CD4-positive, alpha-beta T cell treated with Interleukin-6 at 100 ng/mL for 8 hours (primary cell): ENCODE results near the gene CANT1.

Experiments used
- DNase-seq: peaks from one replicate; pipeline ENCODE4 v3.0.0-alpha.2; 2020; ENCODE audit warnings: mixed read lengths, low spot score

Gene CANT1

DNA sequence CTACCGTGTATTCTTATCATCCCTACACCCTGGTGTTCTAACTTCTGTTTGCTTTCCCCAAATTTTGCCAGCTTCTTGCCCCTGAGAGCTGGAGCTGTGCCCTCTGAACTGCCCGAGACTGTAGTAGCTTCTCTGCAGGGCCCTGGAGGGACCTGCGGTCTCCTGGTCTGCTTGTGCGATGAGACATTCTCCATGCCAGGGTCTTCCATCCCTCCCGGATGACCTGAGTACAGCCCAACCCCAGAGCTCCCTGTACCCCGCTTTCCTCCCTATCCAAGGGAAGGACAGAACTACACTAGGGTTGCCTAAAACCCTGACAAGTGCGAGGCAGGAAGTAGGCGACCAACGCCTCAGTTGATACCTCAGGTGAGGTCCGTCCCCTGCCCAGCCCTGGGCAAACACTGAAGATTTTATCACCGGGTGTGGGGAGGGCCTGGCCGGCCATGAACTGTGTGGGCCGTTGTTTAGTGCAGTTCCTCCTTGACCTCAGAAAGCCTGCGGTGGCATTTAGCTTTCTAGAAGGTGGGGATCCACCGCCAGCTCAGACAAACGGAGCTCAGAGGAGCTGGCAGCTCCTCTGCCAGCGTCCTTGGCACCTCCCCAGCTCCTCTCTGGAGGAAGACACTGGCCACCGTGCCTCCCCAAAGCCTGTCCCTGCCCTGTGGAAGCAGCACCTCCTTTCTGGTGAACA is 13.7 kb downstream of the CANT1 start:
- no peak for DNase-seq

DNA sequence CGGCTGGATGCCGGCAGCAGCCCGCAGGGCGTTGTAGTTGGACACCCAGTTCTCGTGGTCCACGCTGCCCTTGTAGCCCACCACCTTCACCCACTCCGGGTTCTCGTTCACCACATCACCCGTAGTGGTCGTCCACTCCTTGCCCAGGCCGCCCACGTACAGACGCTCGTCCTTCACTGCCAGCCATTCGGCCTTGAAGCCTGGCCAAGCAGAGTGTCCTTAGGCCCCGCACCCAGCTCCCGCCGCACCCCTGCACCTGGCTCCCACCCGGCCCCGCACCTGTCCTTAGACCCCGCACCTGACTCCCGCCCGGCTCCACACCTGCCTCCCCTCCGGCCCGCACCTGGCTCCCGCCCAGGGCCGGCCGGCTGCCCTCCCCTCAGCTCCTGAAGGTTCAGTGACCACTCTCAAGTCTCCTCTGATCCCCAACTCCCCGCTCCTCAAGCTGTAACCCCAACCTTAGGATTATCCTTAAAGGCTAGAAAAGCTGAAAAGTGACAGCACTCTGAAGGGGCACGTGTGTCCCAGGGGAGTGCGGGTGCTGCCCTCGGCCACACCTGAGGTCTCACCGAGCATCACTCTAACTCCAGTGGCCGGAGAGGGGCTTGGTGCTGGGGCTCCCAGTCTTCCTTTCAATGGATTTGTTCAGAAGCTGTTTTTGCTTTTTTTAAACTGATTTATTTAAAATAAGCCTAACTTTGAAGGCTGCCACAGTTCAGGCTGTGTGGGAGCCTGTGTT is 14.4 kb downstream of the CANT1 start:
- no peak for DNase-seq

DNA sequence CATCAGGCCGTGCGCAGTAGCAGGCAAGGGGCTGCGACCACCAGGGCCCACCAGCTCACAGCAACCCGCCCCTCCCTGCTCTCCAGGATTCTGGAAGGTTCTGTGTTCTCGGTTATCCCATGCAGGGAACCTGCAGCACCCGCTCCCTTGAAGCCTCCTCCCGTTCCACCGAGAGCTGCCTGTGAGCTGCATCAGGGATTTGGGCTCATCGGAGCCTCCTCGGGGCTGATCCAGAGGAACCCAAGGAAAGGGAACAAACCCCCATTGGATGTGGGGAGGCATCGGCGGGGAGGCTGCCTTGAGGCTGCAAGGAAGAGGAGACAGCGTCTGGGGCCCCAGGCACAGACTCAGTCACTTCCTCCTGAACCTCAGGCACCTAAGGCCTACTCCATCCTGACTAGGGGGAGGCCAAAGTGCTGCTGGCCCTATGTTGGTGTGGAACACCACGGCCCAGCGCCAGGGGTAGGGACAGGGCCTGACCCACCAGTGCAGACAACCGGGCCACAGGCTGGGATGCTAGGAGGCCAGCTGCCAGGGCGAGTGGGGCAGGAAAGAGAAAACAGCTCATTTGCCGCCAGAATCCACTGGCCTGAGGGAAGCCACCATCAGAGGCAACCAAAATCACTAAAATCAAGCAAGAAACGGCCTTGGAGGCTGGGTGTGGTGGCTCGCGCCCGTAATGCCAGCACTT is 15.4 kb downstream of the CANT1 start:
- DNase-seq, result no peak

DNA sequence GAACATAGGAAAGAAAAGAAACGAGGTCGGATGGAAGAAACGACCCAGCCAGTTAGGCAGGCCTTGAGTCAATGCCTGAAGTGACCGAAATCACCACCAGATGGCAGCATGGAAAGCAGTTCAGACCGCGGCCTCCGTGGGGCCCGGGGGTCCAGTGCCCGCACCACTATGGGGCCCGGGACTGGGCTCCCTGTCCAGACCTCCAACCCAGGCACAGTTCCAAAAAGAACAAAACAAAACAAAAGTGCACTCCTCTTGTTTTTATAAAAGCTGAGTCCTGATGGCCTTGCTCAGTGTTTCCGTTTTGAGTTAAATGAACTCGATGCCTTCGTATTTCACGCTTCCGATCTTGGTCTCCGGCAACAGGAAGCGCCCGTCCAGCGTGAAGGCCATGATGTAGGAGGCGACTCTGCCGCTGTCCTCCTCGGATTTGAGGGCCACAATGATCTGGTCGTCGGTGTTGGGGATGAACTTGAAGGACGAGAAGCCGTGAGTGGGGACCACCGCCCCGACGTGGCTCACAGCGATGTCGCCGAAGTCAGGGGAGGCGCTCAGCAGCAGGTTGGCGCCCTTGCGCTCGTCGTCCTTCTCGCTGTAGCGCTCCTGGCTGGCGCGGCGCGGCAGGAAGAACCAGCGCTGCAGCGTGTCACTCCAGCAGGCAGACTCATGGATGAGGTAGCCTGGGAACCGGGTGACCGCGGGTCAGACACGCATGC is 16.2 kb downstream of the CANT1 start:
- peak; percentile 23 for DNase-seq

DNA sequence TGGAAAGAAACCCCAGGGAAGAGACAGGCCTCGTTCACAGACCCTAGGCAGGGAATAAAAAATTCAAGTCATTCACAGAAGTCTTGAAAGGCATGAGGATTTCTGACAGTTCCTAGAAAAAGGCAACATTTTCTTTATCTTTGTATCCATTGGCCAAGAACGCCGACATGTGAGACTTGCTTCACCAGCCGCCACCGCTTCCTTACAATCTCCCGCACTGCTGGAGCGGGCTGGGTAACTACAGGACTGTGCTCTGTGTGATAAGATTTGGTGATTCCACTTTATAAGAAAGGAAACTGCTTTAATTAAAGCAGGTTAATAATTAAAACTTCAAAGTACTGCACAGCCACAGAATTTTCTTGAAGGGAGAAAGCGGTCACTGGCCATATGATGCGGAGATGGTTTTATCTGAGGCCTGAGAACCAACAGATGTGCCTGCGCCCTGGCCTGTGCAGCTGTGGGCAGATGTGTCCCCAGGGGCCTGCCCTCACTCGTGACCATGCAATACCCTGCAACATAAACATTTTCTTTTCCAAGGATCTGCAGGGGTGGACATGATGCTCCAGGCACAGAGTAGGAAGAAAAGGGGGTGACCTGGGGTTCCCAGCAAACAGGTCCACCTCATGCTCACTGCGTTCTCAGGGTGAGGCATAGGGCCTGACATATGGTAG is 16.9 kb downstream of the CANT1 start:
- DNase-seq, result no peak

DNA sequence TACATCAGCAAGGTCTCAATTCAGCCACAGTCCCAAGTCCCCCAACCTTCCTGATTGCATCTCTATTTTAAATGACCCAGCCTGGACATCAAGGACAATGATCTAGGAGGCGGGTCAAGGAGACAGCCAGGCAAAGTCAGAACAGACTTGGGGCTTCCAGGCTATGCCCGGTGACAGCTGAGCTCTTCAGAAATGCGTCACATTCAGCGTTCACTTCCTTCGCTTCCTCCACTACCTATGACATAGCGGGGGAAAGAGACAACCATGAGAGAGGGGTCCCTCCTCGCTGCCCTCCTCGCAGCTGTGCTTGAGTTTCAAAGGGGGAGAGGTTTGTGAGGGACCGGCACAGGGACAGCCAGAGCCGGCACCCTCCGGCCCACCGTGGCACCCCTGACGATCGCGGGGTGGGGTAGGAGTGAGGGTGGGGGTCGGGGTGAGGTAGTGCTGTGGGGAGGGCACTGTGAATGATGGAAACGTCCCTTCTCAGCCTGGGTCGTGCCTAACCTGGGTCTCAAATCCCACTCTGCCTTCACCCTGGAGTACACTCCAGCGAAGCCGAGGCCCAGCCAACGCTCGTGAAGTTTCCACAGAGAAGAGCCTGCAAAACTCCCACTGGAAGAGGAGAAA is 17.5 kb downstream of the CANT1 start:
- DNase-seq, result no peak

DNA sequence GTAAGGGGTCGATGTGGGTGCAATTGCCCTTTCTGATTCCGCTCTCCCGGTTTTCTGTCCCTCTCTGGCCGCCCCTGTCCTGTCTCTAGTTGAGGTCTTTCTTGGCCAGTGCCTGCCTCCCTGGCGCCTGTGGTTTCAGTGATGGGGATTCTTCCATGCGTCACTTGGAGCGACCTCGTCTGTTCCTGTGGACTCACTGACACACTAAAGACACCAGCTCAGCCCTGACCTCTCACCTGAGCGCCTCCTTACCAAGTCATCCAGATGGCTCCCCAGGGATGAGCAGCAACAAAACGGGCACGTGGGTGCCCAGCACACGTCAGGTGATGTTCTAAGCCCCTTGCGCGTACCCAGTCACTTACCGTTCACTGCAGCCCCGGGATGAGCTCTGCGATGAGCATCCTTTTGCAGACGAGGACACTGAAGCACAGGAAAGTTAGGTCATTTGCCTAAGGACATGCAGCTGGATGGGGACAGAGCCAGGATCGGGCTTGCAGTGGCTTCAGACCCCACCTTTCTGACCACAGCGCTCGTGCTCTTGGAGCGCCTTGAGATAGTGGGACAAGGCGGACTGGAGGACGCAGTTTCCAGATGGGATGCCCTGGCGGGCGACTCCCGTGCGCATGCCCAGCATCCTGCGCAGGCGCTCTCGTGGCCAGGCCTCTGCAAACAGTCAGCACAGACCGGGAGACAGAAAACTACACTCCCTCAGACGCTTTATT is 18.4 kb downstream of the CANT1 start:
- no peak for DNase-seq

DNA sequence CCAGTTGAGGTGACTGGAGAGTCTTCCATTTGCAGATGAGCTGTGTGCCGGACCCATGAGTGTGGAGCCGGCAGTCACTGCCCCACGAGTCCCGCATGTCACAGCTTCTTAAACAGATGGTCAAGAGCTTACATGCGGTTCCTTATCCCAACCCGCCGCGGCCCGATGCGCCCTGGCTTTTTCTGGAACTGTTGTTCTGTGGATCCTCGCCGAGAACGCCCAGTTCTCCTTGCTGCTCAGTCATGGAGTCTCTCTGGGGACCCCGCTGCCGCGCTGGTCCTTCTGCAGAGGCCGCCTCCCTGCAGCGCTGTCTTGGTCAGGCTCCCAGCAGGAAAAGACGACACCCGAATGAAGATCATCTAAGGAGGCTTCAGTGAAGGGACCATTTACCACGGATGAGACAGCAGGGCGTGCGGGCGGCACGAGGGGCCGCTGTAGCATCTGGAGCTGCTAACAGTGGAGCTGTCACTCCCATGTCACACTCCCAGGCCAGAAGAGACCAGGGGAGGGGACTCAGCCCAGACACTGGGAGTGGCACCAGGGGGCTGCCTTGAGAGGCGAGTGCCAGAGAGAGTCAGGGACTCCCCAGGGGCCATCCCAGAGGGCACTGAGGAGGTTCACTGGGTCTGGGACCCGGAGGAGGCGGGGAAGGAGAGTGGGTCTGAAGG is 19.1 kb downstream of the CANT1 start:
- DNase-seq, result no peak

DNA sequence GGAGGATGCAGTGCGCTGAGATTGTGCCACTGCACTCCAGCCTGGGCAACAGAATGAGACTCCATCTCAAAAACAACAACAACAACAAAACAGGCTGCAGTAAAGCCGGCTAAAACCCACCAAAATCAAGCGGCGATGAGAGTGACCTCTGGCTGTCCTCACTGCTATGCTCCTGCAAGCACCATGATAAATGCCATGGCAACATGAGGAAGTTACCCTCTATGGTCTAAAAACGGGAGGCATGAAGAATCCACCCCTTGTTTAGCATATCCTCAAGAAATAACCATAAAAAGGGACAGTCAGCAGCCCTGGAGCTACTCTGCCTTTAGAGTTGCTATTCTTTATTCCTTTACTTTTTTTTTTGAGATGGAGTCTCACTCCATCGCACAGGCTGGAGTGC is 21.4 kb downstream of the CANT1 start:
- DNase-seq, result no peak

DNA sequence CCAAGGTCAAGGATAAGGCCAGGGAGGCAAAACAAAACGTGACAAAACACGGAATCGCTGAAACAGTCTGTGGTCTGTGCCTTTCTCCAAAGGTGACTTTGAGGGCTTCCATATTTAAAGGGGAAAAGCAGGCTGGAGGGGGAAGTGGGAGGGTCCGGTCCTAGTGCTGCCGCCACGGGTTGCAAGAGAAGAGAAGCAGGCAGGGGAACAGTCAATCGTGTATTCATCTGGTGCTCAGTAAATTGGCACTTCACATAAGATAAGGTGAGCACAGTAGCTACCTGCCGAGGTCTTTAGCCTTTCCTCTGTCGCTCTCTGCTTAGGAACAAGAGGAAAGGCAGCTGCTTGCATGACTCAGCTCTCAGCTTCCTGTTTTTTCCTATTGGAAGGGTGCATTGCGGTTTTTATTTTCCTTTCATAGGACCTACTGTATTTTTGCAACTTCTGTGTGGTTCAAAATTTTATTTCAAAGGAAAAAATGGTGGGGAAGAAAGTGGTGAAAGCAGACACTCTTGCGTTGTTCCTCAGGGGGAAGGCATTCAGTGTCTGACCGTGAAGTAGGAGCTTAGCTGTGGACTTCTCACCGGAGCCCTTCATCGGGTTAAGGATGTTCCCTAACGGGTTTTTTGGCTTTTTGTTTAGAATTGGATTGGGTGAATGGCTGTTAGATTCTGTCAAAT is 22.8 kb downstream of the CANT1 start:
- no peak for DNase-seq

DNA sequence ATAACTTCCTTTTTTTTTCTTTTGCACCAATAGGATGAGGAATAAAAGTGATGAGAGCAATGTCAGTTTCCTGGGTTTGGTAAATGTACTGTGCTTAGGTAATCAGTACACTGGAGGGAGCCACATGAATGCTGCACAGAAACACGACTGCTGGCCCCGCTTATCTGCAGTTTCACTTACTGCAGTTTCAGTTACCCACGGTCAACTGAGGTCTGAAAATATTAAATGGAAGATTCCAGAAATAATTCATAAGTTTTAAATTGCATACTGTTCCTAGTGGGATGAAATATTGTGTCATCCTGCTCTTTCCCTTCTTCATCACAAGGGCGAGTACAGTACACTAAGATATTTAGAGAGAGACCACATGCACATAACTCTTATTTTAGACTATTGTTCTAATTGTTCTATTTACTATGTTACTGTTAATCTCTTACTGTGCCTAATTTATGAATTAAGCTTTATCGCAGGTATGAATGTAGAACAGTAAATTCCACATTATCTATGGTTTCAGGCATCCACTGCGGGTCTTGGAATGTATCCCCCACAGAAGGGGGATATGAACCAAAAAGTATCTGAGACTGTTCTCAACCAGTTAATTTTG is 23.4 kb downstream of the CANT1 start:
- DNase-seq, result no peak

DNA sequence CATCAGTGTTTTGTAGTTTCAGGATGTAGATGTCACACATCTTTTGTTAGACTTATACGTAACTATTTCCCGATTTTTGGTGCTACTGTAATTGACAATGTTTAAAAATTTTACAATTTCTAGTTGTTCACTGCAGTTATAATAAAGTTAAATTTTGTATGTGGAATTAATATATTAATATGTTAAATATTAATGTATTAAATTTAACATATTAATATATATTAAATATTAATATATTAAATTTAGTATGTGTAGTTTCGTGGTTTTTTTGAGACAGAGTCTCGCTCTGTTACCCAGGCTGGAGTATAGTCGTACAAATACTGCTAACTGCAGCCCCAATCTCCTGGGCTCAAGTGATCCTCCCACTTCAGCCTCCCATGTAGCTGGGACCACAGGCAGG is 24.2 kb downstream of the CANT1 start:
- no peak for DNase-seq

DNA sequence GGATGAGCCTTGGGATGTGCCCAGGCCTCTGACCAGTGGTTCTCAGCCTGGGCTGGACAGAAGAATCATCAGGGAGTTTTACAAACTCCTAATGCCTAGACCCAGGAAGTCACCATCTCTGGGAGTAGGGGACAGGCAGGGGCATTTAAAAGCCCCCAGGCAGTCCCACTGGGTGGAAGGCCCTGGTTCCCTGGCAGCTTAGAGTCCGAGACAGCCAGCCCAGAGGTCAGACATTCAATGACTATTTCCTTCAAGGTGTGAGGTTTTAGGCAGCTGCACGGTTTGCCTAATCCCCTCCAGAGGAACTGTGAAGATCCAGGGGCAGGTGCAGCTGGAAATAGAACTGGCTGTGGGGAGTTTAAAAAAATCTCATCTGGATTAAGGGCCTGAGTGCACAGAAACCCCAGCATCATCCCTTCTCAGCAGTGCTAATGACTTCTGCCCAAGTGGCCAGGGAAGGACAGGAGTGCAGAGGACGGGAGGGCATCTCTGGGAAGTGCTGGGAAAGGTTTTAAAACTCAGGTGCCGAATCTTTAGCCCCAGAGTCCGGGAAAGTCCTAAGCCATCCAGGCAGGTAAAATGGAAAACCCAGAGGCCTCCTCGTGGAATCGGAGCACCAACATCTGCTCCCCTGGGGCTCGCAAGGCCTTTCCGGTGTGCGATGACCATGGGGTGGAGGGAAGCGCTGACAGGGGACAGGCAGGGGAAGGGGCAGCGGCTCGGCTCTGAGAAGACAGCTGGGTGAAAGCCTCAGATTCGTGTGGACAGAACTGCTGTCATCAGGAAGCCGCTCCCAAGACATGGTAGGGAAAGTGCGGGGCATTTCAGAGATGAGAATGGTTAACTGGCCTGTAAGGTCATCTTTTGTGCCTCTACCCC is 28.3 kb downstream of the CANT1 start:
- DNase-seq, result no peak

DNA sequence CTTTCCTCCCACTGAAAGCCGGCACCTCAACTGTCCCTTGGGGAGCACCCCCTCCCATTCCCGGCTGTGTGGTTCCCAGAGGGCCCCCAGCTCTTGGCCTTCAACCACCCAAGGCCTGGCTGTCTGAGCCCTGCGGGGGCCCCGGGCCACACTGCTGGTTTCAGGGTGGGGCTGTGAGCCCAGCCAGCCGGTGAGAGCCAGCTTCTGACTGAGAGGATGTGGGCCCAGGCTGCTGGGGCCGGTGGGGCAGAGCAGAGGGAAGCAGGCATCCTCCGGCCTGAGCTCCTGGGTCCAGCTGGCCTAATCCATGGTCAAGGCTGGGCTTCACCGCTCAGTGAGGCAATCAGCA is 29.0 kb downstream of the CANT1 start:
- DNase-seq, result no peak

DNA sequence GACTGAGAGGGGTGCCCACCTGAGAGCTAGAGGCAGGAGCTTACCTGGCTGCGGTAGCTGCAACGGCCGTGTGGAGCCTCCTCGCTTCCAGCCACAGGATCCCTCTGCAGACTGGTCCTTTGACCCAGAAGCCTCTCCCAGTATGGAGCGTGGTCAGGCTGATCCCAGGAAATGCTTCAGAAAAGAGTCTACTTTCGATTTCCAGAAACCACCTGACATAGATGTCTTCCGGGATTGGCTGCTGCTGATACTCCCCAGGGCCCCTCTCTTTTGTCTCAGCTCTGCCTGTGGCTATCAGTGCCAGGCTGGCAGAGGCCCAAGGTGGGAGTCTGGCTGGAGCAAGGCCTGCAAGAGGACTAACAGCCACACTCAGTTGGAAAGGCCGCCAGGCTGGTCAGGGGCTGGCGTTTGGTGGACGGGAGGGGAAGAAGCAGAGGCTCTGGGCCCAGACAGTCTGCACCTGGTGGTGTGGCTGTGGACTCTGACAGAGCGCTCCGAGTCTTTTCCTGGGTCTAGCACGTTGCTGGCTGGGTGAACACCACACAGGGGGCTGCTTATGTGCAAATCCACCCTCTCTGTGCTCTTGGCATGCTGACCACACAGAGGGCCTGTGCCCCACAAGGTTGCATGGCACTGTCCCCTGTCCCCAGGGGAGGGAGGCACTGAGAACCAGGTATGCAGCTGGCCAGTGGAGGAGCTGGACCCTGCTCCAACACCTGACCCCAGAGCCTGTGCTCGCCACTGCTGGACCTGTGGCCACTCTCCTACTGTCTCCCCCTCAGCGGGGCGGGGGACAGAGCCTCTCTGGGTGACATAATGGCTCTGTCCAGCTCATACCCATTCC is 29.6 kb downstream of the CANT1 start, which contains the start of gene LGALS3BP:
Gene LGALS3BP, minus strand, starts transcription at position 144 of the 844 bp plus-strand sequence. CDS start 2,732 bp downstream, outside the sequence.
- peak; percentile 25 for DNase-seq

DNA sequence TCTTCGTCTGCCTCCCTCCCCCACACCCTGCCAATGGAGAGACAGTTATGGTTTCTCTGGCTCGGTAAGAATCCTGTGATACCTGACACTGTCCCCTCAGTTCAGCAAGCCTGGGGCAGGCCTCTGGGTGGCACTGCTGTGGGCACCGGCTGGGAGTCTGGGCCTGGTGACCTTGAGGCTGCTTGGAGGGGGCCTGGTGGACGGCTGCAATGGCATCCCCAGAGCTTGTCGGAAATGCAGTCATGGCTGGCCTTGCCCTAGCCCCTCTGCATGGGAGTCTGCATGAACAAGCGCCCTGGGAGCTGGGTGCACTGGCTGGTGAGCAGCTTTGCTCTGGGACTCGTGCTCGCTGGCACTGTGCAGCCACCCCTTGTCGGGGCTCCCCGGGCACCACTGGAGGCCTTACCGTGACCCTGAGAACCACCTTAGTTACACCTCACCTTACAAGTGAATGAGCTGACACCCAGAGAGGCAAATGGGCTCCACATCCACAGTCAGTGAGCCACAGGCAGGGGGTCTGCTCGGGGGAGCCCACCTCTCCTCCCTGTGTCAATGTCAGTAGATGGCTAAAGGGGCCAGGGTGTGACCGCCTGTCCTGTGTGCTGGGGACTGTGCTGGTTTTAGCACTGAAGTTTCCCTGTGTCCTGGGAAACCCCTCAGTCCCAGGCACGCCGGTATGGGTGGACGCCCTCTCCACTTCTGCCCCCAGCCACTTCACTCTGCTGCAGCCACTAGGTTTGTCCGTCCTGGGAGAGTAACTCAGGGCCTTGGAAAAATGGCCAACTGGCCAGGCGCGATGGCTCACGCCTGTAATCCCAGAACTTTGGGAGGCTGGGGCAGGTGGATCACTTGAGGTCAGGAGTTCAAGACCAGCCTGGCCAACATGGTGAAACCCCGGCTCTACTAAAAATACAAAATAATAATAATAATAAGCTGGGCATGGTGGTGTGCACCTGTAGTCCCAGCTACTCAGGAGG is 31.3 kb downstream of the CANT1 start:
- no peak for DNase-seq
